Coronary artery (tissue), 2 donors: ENCODE results near the gene IGHMBP2.

Experiments used
- DNase-seq: peaks from one replicate; pipeline ENCODE4 v3.0.0-alpha.2; 2017; ENCODE audit warnings: low spot score
- H3K27ac ChIP-seq, 2 donors: fragments of 200-600 bp; sonication (generic); one replicate each; pipeline ENCODE4 v1.5.1; 2016 to 2019
- H3K4me3 ChIP-seq: fragments of 200-600 bp; sonication (generic); 2 replicates; pipeline ENCODE4 v1.5.1; 2016; ENCODE audit warnings: mild to moderate bottlenecking, moderate library complexity
- CTCF ChIP-seq: fragments of 200-600 bp; sonication (generic); IDR thresholded peaks from one replicate; pipeline ENCODE4 v1.5.1; 2019; ENCODE audit warnings: antibody characterized with exemption

Gene IGHMBP2

GRCh38 chr11:68978626-68978930 lies 74.9 kb downstream of the IGHMBP2 start:
- no peak overlapping the region for H3K27ac ChIP-seq

GRCh38 chr11:68978931-68979594 lies 75.4 kb downstream of the IGHMBP2 start:
- no peak for DNase-seq
- H3K4me3 ChIP-seq, result no peak overlapping the region
- no peak overlapping the region for H3K27ac ChIP-seq
- no peak for TF ChIP-seq CTCF

More at GRCh38 chr11:68978626-68978930, 74.9 kb downstream of the IGHMBP2 start:
- no peak for TF ChIP-seq CTCF
- H3K4me3 ChIP-seq, result no peak overlapping the region
- no peak for DNase-seq

GRCh38 chr11:68979931-68980775 lies 76.5 kb downstream of the IGHMBP2 start:
- H3K4me3 ChIP-seq, result no peak overlapping the region
- TF ChIP-seq CTCF, result no peak
- DNase-seq, result no peak
- H3K27ac ChIP-seq, result no peak overlapping the region

GRCh38 chr11:68980776-68981065 lies 77.0 kb downstream of the IGHMBP2 start, which contains the start of gene MRGPRD:
TSS of gene MRGPRD (minus strand) at chr11:68980986. CDS start at chr11:68980986, 0 bp downstream.
- no peak within 1 kb of the TSS for H3K4me3 ChIP-seq
- TF ChIP-seq CTCF, result no peak
- H3K27ac ChIP-seq, result no peak within 1 kb of the TSS
- DNase-seq, result no peak

- no peak overlapping the region for H3K4me3 ChIP-seq
- TF ChIP-seq CTCF, result no peak
- DNase-seq, result no peak
- H3K27ac ChIP-seq, result no peak overlapping the region
These were observed 78.4 kb downstream of the IGHMBP2 start for GRCh38 chr11:68982134-68982533.

- Histone ChIP-seq H3K4me3 (no peak overlapping the region), H3K27ac (no peak overlapping the region)
- no peak for TF ChIP-seq CTCF
- DNase-seq, result no peak
These were observed 80.1 kb downstream of the IGHMBP2 start for GRCh38 chr11:68983801-68984200.

- H3K4me3 ChIP-seq, result no peak overlapping the region
- no peak for TF ChIP-seq CTCF
- DNase-seq, result no peak
- no peak overlapping the region for H3K27ac ChIP-seq
These were observed 83.5 kb downstream of the IGHMBP2 start for GRCh38 chr11:68987211-68987610.
